Measurements from ENCODE around the gene FAM221B.

The FAM221B gene

GRCh38 chr9:35859310-35859989 lies 30.9 kb upstream of the FAM221B start:
- Histone ChIP-seq H3K4me1 (ENCODE audit: insufficient read depth, low read length) (no peaks in the 10 kb centered on the region), H4K20me1 (ENCODE audit: insufficient read depth, low read length) (no peaks in the 10 kb centered on the region), H3K9me3 (ENCODE audit: insufficient read depth, low read length, severe bottlenecking) (no peaks in the 10 kb centered on the region), H3K27me3 (ENCODE audit: insufficient read depth, low read length, poor library complexity) (no peaks in the 10 kb centered on the region), H3K36me3 (ENCODE audit: insufficient read depth, low read length) (no peaks in the 10 kb centered on the region), H3K9ac (ENCODE audit: low read depth, low read length) (no peak overlapping the region), H3K4me2 (ENCODE audit: insufficient read depth, low read length) (no peak overlapping the region), H3K79me2 (ENCODE audit: insufficient read depth, low read length) (no peaks in the 10 kb centered on the region), H2AFZ (ENCODE audit: low read depth, low read length) (no peak overlapping the region), H3K27ac (ENCODE audit: low read length) (no peak overlapping the region), H3K4me3 (ENCODE audit: low read depth in 1 of 2, low read length in 2 of 2) (no peak overlapping the region)
- DNase-seq (no peak), ATAC-seq (ENCODE audit: insufficient read depth, low read depth) (peak; percentile 31; the same call in 1 of the 3 replicates)
- TF ChIP-seq EZH2 (IDR thresholded peaks at IDR 0.05; ENCODE audit: borderline replicate concordance, low read depth, low read length, severe bottlenecking) (no peak), CTCF (IDR thresholded peaks at IDR 0.05; ENCODE audit: borderline replicate concordance, extremely low read depth, low read length, poor library complexity, severe bottlenecking) (no peak)

- H3K27ac ChIP-seq (ENCODE audit: low read length), result no peak overlapping the region
- TF ChIP-seq CTCF (IDR thresholded peaks at IDR 0.05; ENCODE audit: borderline replicate concordance, extremely low read depth, low read length, poor library complexity, severe bottlenecking), result no peak
- no peak for TF ChIP-seq EZH2 (IDR thresholded peaks at IDR 0.05; ENCODE audit: borderline replicate concordance, low read depth, low read length, severe bottlenecking)
- no peaks in the 10 kb centered on the region for H3K9me3 ChIP-seq (ENCODE audit: insufficient read depth, low read length, severe bottlenecking)
- H3K4me1 ChIP-seq (ENCODE audit: insufficient read depth, low read length), result no peaks in the 10 kb centered on the region
- no peak overlapping the region for H3K4me2 ChIP-seq (ENCODE audit: insufficient read depth, low read length)
- no peak overlapping the region for H3K4me3 ChIP-seq (ENCODE audit: low read depth in 1 of 2, low read length in 2 of 2)
- no peaks in the 10 kb centered on the region for H3K36me3 ChIP-seq (ENCODE audit: insufficient read depth, low read length)
- no peak overlapping the region for H2AFZ ChIP-seq (ENCODE audit: low read depth, low read length)
- no peaks in the 10 kb centered on the region; the same call in 1 of the 2 replicates for H4K20me1 ChIP-seq (ENCODE audit: insufficient read depth, low read length)
- ATAC-seq (ENCODE audit: insufficient read depth, low read depth) (no peak), DNase-seq (no peak)
- no peaks in the 10 kb centered on the region for H3K27me3 ChIP-seq (ENCODE audit: insufficient read depth, low read length, poor library complexity)
- H3K9ac ChIP-seq (ENCODE audit: low read depth, low read length), result no peak overlapping the region
- no peaks in the 10 kb centered on the region for H3K79me2 ChIP-seq (ENCODE audit: insufficient read depth, low read length)
Observed at GRCh38 chr9:35858458-35858857, 29.9 kb upstream of the FAM221B start.

GRCh38 chr9:35856882-35857281 lies 28.4 kb upstream of the FAM221B start:
- TF ChIP-seq CTCF (IDR thresholded peaks at IDR 0.05; ENCODE audit: borderline replicate concordance, extremely low read depth, low read length, poor library complexity, severe bottlenecking), result no peak
- TF ChIP-seq EZH2 (IDR thresholded peaks at IDR 0.05; ENCODE audit: borderline replicate concordance, low read depth, low read length, severe bottlenecking), result no peak

More at GRCh38 chr9:35856882-35857281, 28.4 kb upstream of the FAM221B start:
- H3K27me3 ChIP-seq (ENCODE audit: insufficient read depth, low read length, poor library complexity), result no peaks in the 10 kb centered on the region
- no peaks in the 10 kb centered on the region for H3K79me2 ChIP-seq (ENCODE audit: insufficient read depth, low read length)
- no peak overlapping the region for H3K4me3 ChIP-seq (ENCODE audit: low read depth in 1 of 2, low read length in 2 of 2)
- no peaks in the 10 kb centered on the region for H3K4me1 ChIP-seq (ENCODE audit: insufficient read depth, low read length)
- ATAC-seq (ENCODE audit: insufficient read depth, low read depth) (no peak), DNase-seq (no peak)
- H3K4me2 ChIP-seq (ENCODE audit: insufficient read depth, low read length), result no peak overlapping the region
- no peaks in the 10 kb centered on the region for H3K9me3 ChIP-seq (ENCODE audit: insufficient read depth, low read length, severe bottlenecking)
- H4K20me1 ChIP-seq (ENCODE audit: insufficient read depth, low read length), result no peaks in the 10 kb centered on the region; the same call in 1 of the 2 replicates
- H3K36me3 ChIP-seq (ENCODE audit: insufficient read depth, low read length), result no peaks in the 10 kb centered on the region
- H3K9ac ChIP-seq (ENCODE audit: low read depth, low read length), result no peak overlapping the region
- no peak overlapping the region for H3K27ac ChIP-seq (ENCODE audit: low read length)
- H2AFZ ChIP-seq (ENCODE audit: low read depth, low read length), result no peak overlapping the region
